Panc1 (cell line): ENCODE measurements around the gene CTDP1. TPM values are rescaled to one million over a fixed set of nuclear protein-coding genes. Genes with fewer than 3 reads are reported as not detected.
"Not testable (repeated sequence)": the region's sequence is repeated elsewhere in the genome, so short reads cannot be mapped to it uniquely, and the experiment has no call there.

ENCODE experiments used
- ATAC-seq: fragments of 200-7000 bp; cut with Tn5 transposase; 2 replicates; pipeline ENCODE4 v1.9.1; 2020; ENCODE audit warnings: mild to moderate bottlenecking, moderate library complexity
- BruUV-seq: library from RNA; stranded (reverse); fragments of 400-500 nt; replicated peaks from 2 replicates; lab custom pipeline; 2021; lab: Mats Ljungman, UMichigan
- CTCF ChIA-PET: fragments of 300-600 bp; sonication (Branson Sonifier 250); formaldehyde crosslinking; loops from one replicate; lab custom pipeline; 2022; ENCODE audit warnings: antibody characterized with exemption; lab: Charles Lee
- POLR2A ChIA-PET: fragments of 300-600 bp; sonication (Branson Sonifier 250); formaldehyde crosslinking; loops from one replicate; lab custom pipeline; 2022; ENCODE audit warnings: antibody characterized with exemption; lab: Charles Lee
- DNase-seq: peaks from one replicate; pipeline ENCODE4 v3.0.0-alpha.2; 2010; ENCODE audit warnings: low read depth, low spot score
- H3K27ac ChIP-seq: 2 replicates; pipeline ENCODE4 v1.5.1; 2011; ENCODE audit warnings: mild to moderate bottlenecking, low read length, inconsistent platforms
- H3K27me3 ChIP-seq: fragments of 200-500 bp; sonication (Bioruptor generic); 2 replicates; pipeline ENCODE4 v1.6.0; 2014; ENCODE audit warnings: low read length, inconsistent platforms; ENCODE audit not compliant: control insufficient read depth, insufficient read depth
- H3K36me3 ChIP-seq: fragments of 200-500 bp; sonication (Bioruptor generic); 2 replicates; pipeline ENCODE4 v1.5.1; 2014; ENCODE audit warnings: inconsistent platforms, mild to moderate bottlenecking, low read length, moderate library complexity; ENCODE audit not compliant: control insufficient read depth, insufficient read depth
- H3K4me1 ChIP-seq: 2 replicates; pipeline ENCODE4 v1.5.1; 2011; ENCODE audit warnings: inconsistent platforms, mild to moderate bottlenecking, low read length, moderate library complexity; ENCODE audit not compliant: control insufficient read depth, insufficient read depth
- H3K4me3 ChIP-seq, 2 experiments: 2 replicates each; pipeline ENCODE4 v1.5.1; 2011 to 2012; ENCODE audit warnings: low read depth in 2 of 2, low read length in 2 of 2, mild to moderate bottlenecking in 2 of 2, inconsistent platforms in 1 of 2, moderate library complexity in 1 of 2
- H3K9me3 ChIP-seq: fragments of 200-500 bp; sonication (Bioruptor generic); 2 replicates; pipeline ENCODE4 v1.5.1; 2014; ENCODE audit warnings: low read depth, mild to moderate bottlenecking, inconsistent platforms, low read length, moderate library complexity; ENCODE audit not compliant: control insufficient read depth, insufficient read depth
- POLR2AphosphoS5 ChIP-seq: IDR thresholded peaks from 2 replicates; pipeline ENCODE4 v1.6.1; 2012; ENCODE audit warnings: mild to moderate bottlenecking, low read depth, low read length, moderate library complexity
- SIN3A ChIP-seq: IDR thresholded peaks from 2 replicates; pipeline ENCODE4 v1.6.1; 2012; ENCODE audit warnings: low read depth, mild to moderate bottlenecking, low read length, moderate library complexity, borderline replicate concordance; ENCODE audit not compliant: insufficient read depth
- TCF7L2 ChIP-seq: IDR thresholded peaks from 2 replicates; pipeline ENCODE4 v1.6.1; 2011; ENCODE audit warnings: mild to moderate bottlenecking, low read depth, low read length, inconsistent platforms
- in situ Hi-C: cut with HindIII; loops from 2 replicates; pipeline ENCODE4 v1.10.0; 2016; ENCODE audit warnings: low sequenced_read_pairs, low pct_unique_long_range_greater_than_20kb
- intact Hi-C: fragments of 100-400 bp; cut with micrococcal nuclease; formaldehyde crosslinking; loops from one replicate; pipeline ENCODE4 v1.10.0; 2022; ENCODE audit not compliant: unreplicated experiment
- total RNA-seq: library from RNA; stranded (reverse); gene quantifications from one replicate; pipeline ENCODE4 v1.2.1, GENCODE V29; 2021; ENCODE audit not compliant: unreplicated experiment
- TF ChIP-seq, protein P1 (sequence below), 2 experiments: IDR thresholded peaks; 2 replicates each; pipeline ENCODE4 v1.6.1; 2011 to 2012; ENCODE audit warnings: low read depth in 2 of 2, control low read depth in 1 of 2, low read length in 1 of 2, mild to moderate bottlenecking in 1 of 2, moderate library complexity in 1 of 2; ENCODE audit not compliant: insufficient read depth in 1 of 2
- TF ChIP-seq, protein P2 (sequence below): fragments of 450-650 bp; IDR thresholded peaks from 2 replicates; pipeline ENCODE4 v1.5.1; 2017; ENCODE audit warnings: mild to moderate bottlenecking

The CTDP1 gene
- total RNA-seq, 1 experiment from 2014 or later = 52.8 TPM

DNA sequence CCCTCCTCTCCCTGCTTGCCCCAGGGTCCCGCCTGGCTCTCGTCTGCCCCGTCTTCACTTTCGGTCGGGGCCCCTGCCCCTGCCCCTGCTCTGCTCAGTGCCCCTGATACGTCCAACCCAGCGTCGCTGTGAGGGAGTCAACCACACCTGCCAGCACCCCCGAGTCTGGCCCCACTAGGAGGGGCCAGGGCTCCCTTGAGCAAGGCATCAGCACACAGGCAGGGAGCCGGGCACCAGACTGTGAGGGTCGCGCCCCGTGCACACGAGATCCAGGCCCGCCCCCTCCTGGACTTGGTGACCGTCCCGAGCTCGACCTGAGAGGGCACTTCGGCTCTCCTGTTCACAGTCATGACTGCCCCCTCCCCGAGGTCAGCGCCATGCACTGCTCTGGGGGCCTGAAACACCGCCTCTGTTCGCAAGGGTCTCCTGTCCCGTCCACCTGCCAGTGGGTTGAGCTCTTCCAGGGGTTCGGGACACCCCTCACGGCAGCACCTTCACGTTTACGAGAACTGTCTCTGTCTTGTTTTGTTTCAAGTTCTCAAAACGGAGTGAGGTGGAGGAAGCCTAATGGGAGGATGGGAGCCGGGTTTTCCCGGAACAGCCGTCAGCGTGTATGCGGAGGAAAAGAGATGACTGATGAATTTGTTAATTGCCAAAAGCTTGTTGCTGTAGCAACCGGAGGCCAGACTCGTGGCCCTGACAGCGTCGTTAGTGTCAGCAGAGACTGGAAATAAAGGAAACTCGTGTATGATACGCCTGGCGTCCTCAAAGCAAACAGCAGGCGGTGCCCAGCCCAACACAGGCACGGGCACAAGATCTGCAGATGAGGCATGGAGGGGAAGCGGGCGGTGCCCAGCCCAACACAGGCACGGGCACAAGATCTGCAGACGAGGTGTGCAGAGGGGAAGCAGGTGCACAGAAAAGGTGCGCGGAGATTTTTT, 69.9 kb downstream of the CTDP1 start:
- Histone ChIP-seq H3K27me3 (no peaks in the 10 kb centered on the region), H3K4me3 (no peak overlapping the region), H3K9me3 (no peaks in the 10 kb centered on the region), H3K36me3 (peaks cover 3% of the 10 kb centered on the region; the same call in 1 of the 2 replicates), H3K4me1 (no peaks in the 10 kb centered on the region), H3K27ac (no peak overlapping the region)
- CTCF ChIA-PET = no interaction called here
- intact Hi-C loops (no loop called here), in situ Hi-C loops (no loop called here)
- no TSS peak for BruUV-seq
- no peak for DNase-seq
- no peak for TF ChIP-seq TCF7L2
- TF ChIP-seq, protein P1, sequence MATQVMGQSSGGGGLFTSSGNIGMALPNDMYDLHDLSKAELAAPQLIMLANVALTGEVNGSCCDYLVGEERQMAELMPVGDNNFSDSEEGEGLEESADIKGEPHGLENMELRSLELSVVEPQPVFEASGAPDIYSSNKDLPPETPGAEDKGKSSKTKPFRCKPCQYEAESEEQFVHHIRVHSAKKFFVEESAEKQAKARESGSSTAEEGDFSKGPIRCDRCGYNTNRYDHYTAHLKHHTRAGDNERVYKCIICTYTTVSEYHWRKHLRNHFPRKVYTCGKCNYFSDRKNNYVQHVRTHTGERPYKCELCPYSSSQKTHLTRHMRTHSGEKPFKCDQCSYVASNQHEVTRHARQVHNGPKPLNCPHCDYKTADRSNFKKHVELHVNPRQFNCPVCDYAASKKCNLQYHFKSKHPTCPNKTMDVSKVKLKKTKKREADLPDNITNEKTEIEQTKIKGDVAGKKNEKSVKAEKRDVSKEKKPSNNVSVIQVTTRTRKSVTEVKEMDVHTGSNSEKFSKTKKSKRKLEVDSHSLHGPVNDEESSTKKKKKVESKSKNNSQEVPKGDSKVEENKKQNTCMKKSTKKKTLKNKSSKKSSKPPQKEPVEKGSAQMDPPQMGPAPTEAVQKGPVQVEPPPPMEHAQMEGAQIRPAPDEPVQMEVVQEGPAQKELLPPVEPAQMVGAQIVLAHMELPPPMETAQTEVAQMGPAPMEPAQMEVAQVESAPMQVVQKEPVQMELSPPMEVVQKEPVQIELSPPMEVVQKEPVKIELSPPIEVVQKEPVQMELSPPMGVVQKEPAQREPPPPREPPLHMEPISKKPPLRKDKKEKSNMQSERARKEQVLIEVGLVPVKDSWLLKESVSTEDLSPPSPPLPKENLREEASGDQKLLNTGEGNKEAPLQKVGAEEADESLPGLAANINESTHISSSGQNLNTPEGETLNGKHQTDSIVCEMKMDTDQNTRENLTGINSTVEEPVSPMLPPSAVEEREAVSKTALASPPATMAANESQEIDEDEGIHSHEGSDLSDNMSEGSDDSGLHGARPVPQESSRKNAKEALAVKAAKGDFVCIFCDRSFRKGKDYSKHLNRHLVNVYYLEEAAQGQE (IDR thresholded peaks at IDR 0.05; ENCODE audit: insufficient read depth in 1 of 2, low read depth in 2 of 2, low read length in 1 of 2) = no peak
- no peak for TF ChIP-seq SIN3A
- no peak for TF ChIP-seq POLR2AphosphoS5
- TF ChIP-seq, protein P2, sequence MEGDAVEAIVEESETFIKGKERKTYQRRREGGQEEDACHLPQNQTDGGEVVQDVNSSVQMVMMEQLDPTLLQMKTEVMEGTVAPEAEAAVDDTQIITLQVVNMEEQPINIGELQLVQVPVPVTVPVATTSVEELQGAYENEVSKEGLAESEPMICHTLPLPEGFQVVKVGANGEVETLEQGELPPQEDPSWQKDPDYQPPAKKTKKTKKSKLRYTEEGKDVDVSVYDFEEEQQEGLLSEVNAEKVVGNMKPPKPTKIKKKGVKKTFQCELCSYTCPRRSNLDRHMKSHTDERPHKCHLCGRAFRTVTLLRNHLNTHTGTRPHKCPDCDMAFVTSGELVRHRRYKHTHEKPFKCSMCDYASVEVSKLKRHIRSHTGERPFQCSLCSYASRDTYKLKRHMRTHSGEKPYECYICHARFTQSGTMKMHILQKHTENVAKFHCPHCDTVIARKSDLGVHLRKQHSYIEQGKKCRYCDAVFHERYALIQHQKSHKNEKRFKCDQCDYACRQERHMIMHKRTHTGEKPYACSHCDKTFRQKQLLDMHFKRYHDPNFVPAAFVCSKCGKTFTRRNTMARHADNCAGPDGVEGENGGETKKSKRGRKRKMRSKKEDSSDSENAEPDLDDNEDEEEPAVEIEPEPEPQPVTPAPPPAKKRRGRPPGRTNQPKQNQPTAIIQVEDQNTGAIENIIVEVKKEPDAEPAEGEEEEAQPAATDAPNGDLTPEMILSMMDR = no peak
- POLR2A ChIA-PET = no interaction called here
- ATAC-seq = 0 out of 2 replicates have a peak, but pooled peaks have one; percentile 8

DNA sequence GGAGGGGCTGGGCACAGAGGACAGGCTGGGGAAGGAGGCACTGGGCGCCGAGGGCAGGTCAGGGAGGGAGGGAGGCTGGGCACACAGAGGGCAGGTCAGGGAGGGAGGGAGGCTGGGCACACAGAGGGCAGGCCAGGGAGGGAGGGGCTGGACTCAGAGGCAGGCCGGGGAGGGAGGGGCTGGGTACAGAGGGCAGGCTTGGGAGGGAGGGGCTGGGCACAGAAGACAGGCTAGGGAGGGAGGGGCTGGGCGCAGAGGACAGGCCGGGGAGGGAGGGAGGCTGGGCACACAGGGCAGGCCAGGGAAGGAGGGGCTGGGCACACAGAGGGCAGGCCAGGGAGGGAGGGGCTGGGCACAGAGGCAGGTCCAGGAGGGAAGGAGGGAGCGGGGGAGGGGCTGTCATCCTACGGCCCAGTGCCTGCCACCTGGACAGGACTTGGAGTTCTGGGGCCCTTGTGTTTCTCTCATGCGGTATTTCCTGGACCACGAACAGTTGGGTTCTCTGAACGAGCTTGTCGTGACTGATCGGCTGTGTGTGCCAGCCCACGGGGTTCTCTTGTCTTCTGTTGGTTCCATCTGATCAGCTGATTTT, 71.5 kb downstream of the CTDP1 start:
- Histone ChIP-seq H3K4me1 (no peaks in the 10 kb centered on the region), H3K27me3 (no peaks in the 10 kb centered on the region), H3K4me3 (no peak overlapping the region), H3K36me3 (peaks cover 3% of the 10 kb centered on the region; the same call in 1 of the 2 replicates), H3K27ac (no peak overlapping the region), H3K9me3 (no peaks in the 10 kb centered on the region)
- no TSS peak for BruUV-seq
- ChIA-PET CTCF (no interaction called here), POLR2A (no interaction called here)
- TF ChIP-seq SIN3A = no peak
- TF ChIP-seq, protein P1 (IDR thresholded peaks at IDR 0.05; ENCODE audit: insufficient read depth in 1 of 2, low read depth in 2 of 2, low read length in 1 of 2) = no peak
- TF ChIP-seq, protein P2 = no peak
- no peak for TF ChIP-seq TCF7L2
- no peak for TF ChIP-seq POLR2AphosphoS5
- in situ Hi-C loops (no loop called here), intact Hi-C loops (no loop called here)
- ATAC-seq = peak; percentile 40
- no peak for DNase-seq

DNA sequence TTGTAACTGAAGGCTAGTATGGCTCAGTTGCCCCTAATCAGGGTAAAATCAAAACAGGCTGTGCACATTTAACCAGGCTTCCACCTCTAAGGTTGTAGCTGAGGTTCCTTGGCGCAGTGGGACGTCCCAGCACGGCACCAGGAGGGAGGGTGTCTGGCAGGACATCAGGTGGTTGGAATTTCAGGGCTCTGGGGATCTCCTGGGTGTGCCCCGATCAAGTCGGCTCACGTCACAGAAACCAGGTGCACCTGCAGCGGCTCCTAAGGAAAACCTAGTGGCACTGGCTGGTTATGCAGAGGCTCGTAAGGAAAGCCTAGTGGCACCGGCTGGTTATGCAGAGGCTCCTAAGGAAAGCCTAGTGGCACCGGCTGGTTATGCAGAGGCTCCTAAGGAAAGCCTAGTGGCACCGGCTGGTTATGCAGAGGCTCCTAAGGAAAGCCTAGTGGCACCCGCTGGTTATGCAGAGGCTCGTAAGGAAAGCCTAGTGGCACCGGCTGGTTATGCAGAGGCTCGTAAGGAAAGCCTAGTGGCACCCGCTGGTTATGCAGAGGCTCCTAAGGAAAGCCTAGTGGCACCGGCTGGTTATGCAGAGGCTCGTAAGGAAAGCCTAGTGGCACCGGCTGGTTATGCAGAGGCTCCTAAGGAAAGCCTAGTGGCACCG, 72.4 kb downstream of the CTDP1 start:
- BruUV-seq, H3K36me3 ChIP-seq, CTCF ChIA-PET, intact Hi-C loops, H3K27ac ChIP-seq, in situ Hi-C loops, H3K4me3 ChIP-seq, H3K4me1 ChIP-seq, H3K9me3 ChIP-seq, ATAC-seq, H3K27me3 ChIP-seq, DNase-seq, POLR2A ChIA-PET: not testable (repeated sequence)
